K562 (cell line): Measurements from ENCODE around the gene DNAJB2. TPM values are rescaled to one million over a fixed set of nuclear protein-coding genes. Genes with fewer than 3 reads are reported as not detected.

Source experiments
- ADNP ChIP-seq: fragments of 200-800 bp; sonication (Bioruptor generic); IDR thresholded peaks from 2 replicates; pipeline ENCODE4 v1.6.1; 2016; ENCODE audit warnings: missing genetic modification characterization, missing compliant biosample characterization
- ATF3 ChIP-seq, 2 experiments: fragments of 450-650 bp in 1 of 2; sonication (generic) in 1 of 2; formaldehyde crosslinking in 1 of 2; IDR thresholded peaks in 1 of 2; conservative IDR thresholded peaks in 1 of 2; 2 replicates each; pipeline versions ENCODE4 v1.6.1 to v1.8.1; 2016 to 2023; ENCODE audit warnings: mild to moderate bottlenecking in 2 of 2, moderate library complexity in 2 of 2, inconsistent platforms in 1 of 2, missing genetic modification reagents in 1 of 2
- CHCHD3 ChIP-seq: fragments of 250-450 bp; sonication (Bioruptor Pico); IDR thresholded peaks from 2 replicates; pipeline ENCODE4 v2.1.2; 2022; ENCODE audit warnings: mild to moderate bottlenecking
- CREM ChIP-seq: IDR thresholded peaks from 2 replicates; pipeline ENCODE4 v1.6.1; 2014; ENCODE audit warnings: antibody characterized with exemption, low read depth
- CTCF ChIP-seq, 3 experiments: IDR thresholded peaks in 2 of 3; conservative IDR thresholded peaks in 1 of 3; 2 replicates each; pipeline ENCODE4 v1.5.1; 2011 to 2012; ENCODE audit warnings: low read length in 3 of 3, mild to moderate bottlenecking in 3 of 3, control low read depth in 2 of 3, improper control_type of control experiment in 1 of 3, inconsistent platforms in 1 of 3, low read depth in 1 of 3, mixed read lengths in 1 of 3, moderate library complexity in 1 of 3; ENCODE audit not compliant: insufficient read depth in 2 of 3
- CXXC5 ChIP-seq: fragments of 250-450 bp; sonication (Bioruptor Pico); IDR thresholded peaks from 2 replicates; pipeline ENCODE4 v1.8.0; 2022; ENCODE audit warnings: inconsistent platforms, mild to moderate bottlenecking, moderate library complexity
- DIDO1 ChIP-seq: fragments of 450-650 bp; IDR thresholded peaks from 2 replicates; pipeline ENCODE4 v1.6.1; 2016; ENCODE audit warnings: low read depth, missing biosample characterization, missing genetic modification characterization
- E2F6 ChIP-seq, 2 experiments: IDR thresholded peaks; 2 replicates each; pipeline ENCODE4 v1.6.1; 2011; ENCODE audit warnings: borderline replicate concordance in 1 of 2, control low read depth in 1 of 2, low read depth in 1 of 2, low read length in 1 of 2, mild to moderate bottlenecking in 1 of 2, mixed read lengths in 1 of 2, moderate library complexity in 1 of 2; ENCODE audit not compliant: insufficient read depth in 1 of 2, insufficient read length in 1 of 2, poor library complexity in 1 of 2, severe bottlenecking in 1 of 2; ENCODE audit errors: extremely low read depth in 1 of 2
- HMGXB4 ChIP-seq: sonication (generic); formaldehyde crosslinking; IDR thresholded peaks from 2 replicates; pipeline ENCODE4 v1.8.1; 2023; ENCODE audit warnings: mild to moderate bottlenecking, missing genetic modification reagents
- HOXB6 ChIP-seq: fragments of 250-450 bp; sonication (Bioruptor Pico); IDR thresholded peaks from 2 replicates; pipeline ENCODE4 v1.5.1; 2022; ENCODE audit warnings: mild to moderate bottlenecking, borderline replicate concordance
- JUND ChIP-seq, 2 experiments: IDR thresholded peaks; 2 replicates in 1 of 2; 3 replicates in 1 of 2; pipeline ENCODE4 v1.6.1; 2011; ENCODE audit warnings: borderline replicate concordance in 2 of 2, low read depth in 2 of 2, low read length in 2 of 2, improper control_type of control experiment in 1 of 2, missing biosample characterization in 1 of 2, missing genetic modification characterization in 1 of 2, missing genetic modification reagents in 1 of 2
- MAFF ChIP-seq: IDR thresholded peaks from 2 replicates; pipeline ENCODE4 v1.6.1; 2012; ENCODE audit warnings: low read length, improper control_type of control experiment
- MAZ ChIP-seq, 2 experiments: fragments of 450-650 bp in 1 of 2; sonication (generic) in 1 of 2; formaldehyde crosslinking; IDR thresholded peaks in 1 of 2; conservative IDR thresholded peaks in 1 of 2; 2 replicates each; pipeline versions ENCODE4 v1.4.0 to v1.5.0; 2020; ENCODE audit warnings: mild to moderate bottlenecking in 1 of 2, missing genetic modification reagents in 1 of 2
- POLR2G ChIP-seq: fragments of 200-400 bp; formaldehyde crosslinking; IDR thresholded peaks from 2 replicates; pipeline ENCODE4 v1.6.1; 2017; ENCODE audit warnings: low read depth, mild to moderate bottlenecking, antibody characterized with exemption, low read length, moderate library complexity
- RHOXF2B ChIP-seq: fragments of 250-450 bp; sonication (Bioruptor Pico); conservative IDR thresholded peaks from 2 replicates; pipeline ENCODE4 v1.5.1; 2021
- ZBTB12 ChIP-seq: fragments of 250-450 bp; sonication (Bioruptor Pico); IDR thresholded peaks from 2 replicates; pipeline ENCODE4 v1.4.0; 2020
- ZBTB17 ChIP-seq: fragments of 450-650 bp; formaldehyde crosslinking; IDR thresholded peaks from 2 replicates; pipeline ENCODE4 v1.4.0; 2020; ENCODE audit warnings: mild to moderate bottlenecking
- ZFX ChIP-seq: sonication (generic); formaldehyde crosslinking; IDR thresholded peaks from 2 replicates; pipeline ENCODE4 v1.8.0; 2022; ENCODE audit warnings: mild to moderate bottlenecking, missing genetic modification reagents, moderate library complexity
- ZNF184 ChIP-seq: sonication (generic); formaldehyde crosslinking; IDR thresholded peaks from 2 replicates; pipeline ENCODE4 v1.5.0; 2020; ENCODE audit warnings: missing genetic modification reagents
- ZNF561 ChIP-seq: fragments of 450-650 bp; formaldehyde crosslinking; conservative IDR thresholded peaks from 2 replicates; pipeline ENCODE4 v1.4.0; 2020; ENCODE audit warnings: mild to moderate bottlenecking, moderate library complexity
- polyA plus RNA-seq, 8 experiments: library from polyadenylated mRNA; depleted of rRNA in 4 of 8; stranded (reverse) in 5 of 8; unstranded in 3 of 8; fragments of >200 nt; fragmentation: Nextera tagmentation in 2 of 8; fragmentation: Illumina TruSeq in 1 of 8; extraction: Ambion mirVana in 2 of 8; extraction: Trizol in 1 of 8; gene quantifications; 2 replicates each; pipeline versions ENCODE4 v1.2.1 to v1.2.3, GENCODE V29; 2011 to 2014; ENCODE audit warnings: inconsistent platforms in 1 of 8, missing spikeins in 1 of 8
- total RNA-seq, 7 experiments: library from RNA; depleted of rRNA in 6 of 7; stranded (reverse); fragments of >200 nt in 6 of 7; fragmentation: Illumina TruSeq in 2 of 7; extraction: Trizol in 2 of 7; gene quantifications; 2 replicates each; pipeline versions ENCODE4 v1.2.1 to v1.2.3, GENCODE V29; 2011 to 2021; ENCODE audit warnings: low replicate concordance in 1 of 7

The DNAJB2 gene
- total and polyA plus RNA-seq, 9 of the 15 experiments (the other 6 are each of a cell fraction or from before 2014, with no cell fraction given): 0.08 to 3.0 (median 2.2) TPM; not detected in 1

- TF ChIP-seq ZNF184 (CRISPR knock-in tag) (no peak), ATF3 (IDR thresholded peaks at IDR 0.05) (peak; percentile 53; the same call in 1 of the 2 replicates), ATF3 (CRISPR knock-in tag; conservative IDR thresholded peaks at IDR 0.05) (no peak), RHOXF2B (no peak), CREM (peak; percentile 79), ZNF561 (no peak), ZFX (CRISPR knock-in tag) (no peak), CHCHD3 (CRISPR knock-in tag) (no peak), ADNP (no peak), DIDO1 (tag) (no peak), MAZ (CRISPR knock-in tag; conservative IDR thresholded peaks at IDR 0.05 in 1 of 2, IDR thresholded peaks at IDR 0.05 in 1 of 2) (peak in 1 of 2 experiments; percentile 23; a peak in 1 of 4 replicates), HMGXB4 (CRISPR knock-in tag) (no peak), POLR2G (no peak), JUND (IDR thresholded peaks at IDR 0.05; ENCODE audit: borderline replicate concordance, low read depth, low read length) (no peak), JUND (tag; IDR thresholded peaks at IDR 0.05; ENCODE audit: borderline replicate concordance, low read depth, low read length) (peak; percentile 38; the same call in 1 of the 3 replicates), CTCF (IDR thresholded peaks at IDR 0.05 in 2 of 3, conservative IDR thresholded peaks at IDR 0.05 in 1 of 3; ENCODE audit: insufficient read depth in 2 of 3, low read depth in 1 of 3, low read length in 3 of 3) (peak; percentile 13 to 50 (median 19); a peak in 4 of 6 replicates), CXXC5 (CRISPR knock-in tag) (peak; percentile 17; the same call in 1 of the 2 replicates), E2F6 (IDR thresholded peaks at IDR 0.05; ENCODE audit: borderline replicate concordance in 1 of 2, extremely low read depth in 1 of 2, insufficient read depth in 1 of 2, insufficient read length in 1 of 2, low read depth in 1 of 2, low read length in 1 of 2, poor library complexity in 1 of 2, severe bottlenecking in 1 of 2) (peak in 1 of 2 experiments; percentile 36), MAFF (no peak), ZBTB17 (CRISPR knock-in tag) (0 out of 2 replicates have a peak, but pooled peaks have one; percentile 13), ZBTB12 (CRISPR knock-in tag) (peak; percentile 33; the same call in 1 of the 2 replicates), HOXB6 (CRISPR knock-in tag) (no peak)
Measured at GRCh38 chr2:219296142-219296541, 17.0 kb downstream of the DNAJB2 start (continued).
